SK-N-SH (cell line): ENCODE measurements around the gene TULP3. TPM values are rescaled to one million over a fixed set of nuclear protein-coding genes. Genes with fewer than 3 reads are reported as not detected.

Experiments
- CTCF ChIA-PET: fragments of 300-600, 350-600 bp; formaldehyde crosslinking; extraction: SDS; loops from one replicate; lab custom pipeline; 2021; lab: Yijun Ruan, JAX
- POLR2A ChIA-PET: fragments of 350-600 bp; sonication (Branson Sonifier 250); formaldehyde crosslinking; extraction: SDS; loops from one replicate; lab custom pipeline; 2020; ENCODE audit warnings: antibody characterized with exemption, inconsistent platforms; lab: Yijun Ruan, JAX
- DNase-seq: peaks from one replicate; pipeline ENCODE4 v3.0.0; 2012
- H2AFZ ChIP-seq: fragments of 200-600 bp; sonication (generic); 2 replicates; pipeline ENCODE4 v1.8.1; 2016; ENCODE audit warnings: antibody characterized with exemption, mild to moderate bottlenecking, low read depth
- H3F3A ChIP-seq: fragments of 200-600 bp; sonication (generic); replicated peaks from 2 replicates; pipeline ENCODE3; 2016; ENCODE audit warnings: antibody characterized with exemption, mild to moderate bottlenecking; ENCODE audit not compliant: insufficient read depth
- H3K27ac ChIP-seq, 2 experiments: fragments of 200-500 bp in 1 of 2; fragments of 200-600 bp in 1 of 2; sonication (Bioruptor generic) in 1 of 2; sonication (generic), shearing (Covaris generic) in 1 of 2; 2 replicates each; pipeline versions ENCODE4 v1.5.1 to v1.6.1; 2014 to 2016; ENCODE audit warnings: low read depth in 2 of 2, inconsistent platforms in 1 of 2, low read length in 1 of 2, mild to moderate bottlenecking in 1 of 2, mixed read lengths in 1 of 2
- H3K27me3 ChIP-seq: fragments of 200-600 bp; sonication (generic), shearing (Covaris generic); 2 replicates; pipeline ENCODE4 v1.6.1; 2016; ENCODE audit warnings: mixed run types; ENCODE audit not compliant: insufficient read depth
- H3K36me3 ChIP-seq, 2 experiments: fragments of 200-500 bp in 1 of 2; fragments of 200-600 bp in 1 of 2; sonication (Bioruptor generic) in 1 of 2; sonication (generic) in 1 of 2; replicated peaks in 1 of 2; 2 replicates each; pipeline versions ENCODE3 to v1.5.1; 2014 to 2016; ENCODE audit warnings: low read length in 1 of 2, mild to moderate bottlenecking in 1 of 2; ENCODE audit not compliant: insufficient read depth in 2 of 2, control insufficient read depth in 1 of 2
- H3K4me1 ChIP-seq, 2 experiments: fragments of 200-500 bp in 1 of 2; fragments of 200-600 bp in 1 of 2; sonication (Bioruptor generic) in 1 of 2; sonication (generic), shearing (Covaris generic) in 1 of 2; 2 replicates each; pipeline versions ENCODE4 v1.5.1 to v1.6.1; 2014 to 2016; ENCODE audit warnings: low read depth in 1 of 2, low read length in 1 of 2, mixed run types in 1 of 2; ENCODE audit not compliant: insufficient read depth in 2 of 2, control insufficient read depth in 1 of 2
- H3K4me2 ChIP-seq: fragments of 200-600 bp; sonication (generic), shearing (Covaris generic); 2 replicates; pipeline ENCODE4 v1.6.1; 2017; ENCODE audit warnings: mixed run types
- H3K4me3 ChIP-seq, 2 experiments: fragments of 200-500 bp in 1 of 2; fragments of 200-600 bp in 1 of 2; sonication (Bioruptor generic) in 1 of 2; sonication (generic), shearing (Covaris generic) in 1 of 2; 2 replicates each; pipeline versions ENCODE4 v1.5.1 to v1.8.1; 2014 to 2016; ENCODE audit warnings: low read depth in 2 of 2, inconsistent platforms in 1 of 2, low read length in 1 of 2, mild to moderate bottlenecking in 1 of 2, mixed read lengths in 1 of 2, moderate library complexity in 1 of 2
- H3K79me2 ChIP-seq: fragments of 200-600 bp; sonication (generic); 2 replicates; pipeline ENCODE4 v1.8.1; 2017; ENCODE audit warnings: mild to moderate bottlenecking; ENCODE audit not compliant: insufficient read depth
- H3K9ac ChIP-seq: fragments of 200-600 bp; sonication (generic); 2 replicates; pipeline ENCODE4 v1.6.1; 2017; ENCODE audit warnings: mixed run types
- H3K9me2 ChIP-seq: fragments of 200-600 bp; sonication (generic); 2 replicates; pipeline ENCODE4 v1.6.1; 2017; ENCODE audit warnings: mixed run types
- H3K9me3 ChIP-seq: fragments of 200-600 bp; sonication (generic); 2 replicates; pipeline ENCODE4 v1.6.1; 2017; ENCODE audit warnings: mixed run types, mild to moderate bottlenecking, moderate library complexity
- H4K20me1 ChIP-seq: fragments of 200-600 bp; sonication (generic); 2 replicates; pipeline ENCODE4 v1.6.1; 2017; ENCODE audit warnings: mild to moderate bottlenecking, mixed run types; ENCODE audit not compliant: insufficient read depth
- CHD2 ChIP-seq: fragments of 150-350 bp; IDR thresholded peaks from 2 replicates; pipeline ENCODE4 v1.6.1; 2018; ENCODE audit warnings: low read length; ENCODE audit not compliant: partially characterized antibody
- EP300 ChIP-seq, 2 experiments: IDR thresholded peaks; 2 replicates each; pipeline versions ENCODE4 v1.4.0 to v1.6.1; 2012; ENCODE audit warnings: borderline replicate concordance in 1 of 2, low read depth in 1 of 2, low read length in 1 of 2
- FOSL2 ChIP-seq: IDR thresholded peaks from 2 replicates; pipeline ENCODE4 v1.4.0; 2012; ENCODE audit warnings: low read depth, mild to moderate bottlenecking, moderate library complexity, borderline replicate concordance
- GABPA ChIP-seq: IDR thresholded peaks from 2 replicates; pipeline ENCODE4 v1.4.0; 2012; ENCODE audit warnings: low read depth, mild to moderate bottlenecking
- JUND ChIP-seq: IDR thresholded peaks from 2 replicates; pipeline ENCODE4 v1.4.0; 2012
- MEF2A ChIP-seq: IDR thresholded peaks from 2 replicates; pipeline ENCODE4 v1.4.0; 2012; ENCODE audit warnings: low read depth, borderline replicate concordance
- MXI1 ChIP-seq: IDR thresholded peaks from 2 replicates; pipeline ENCODE4 v1.6.1; 2012; ENCODE audit warnings: mild to moderate bottlenecking, low read depth, low read length, improper control_type of control experiment
- NRF1 ChIP-seq: IDR thresholded peaks from 2 replicates; pipeline ENCODE4 v1.6.1; 2012; ENCODE audit warnings: low read depth, mild to moderate bottlenecking, low read length
- REST ChIP-seq: IDR thresholded peaks from 2 replicates; pipeline ENCODE4 v1.6.1; 2012; ENCODE audit warnings: mild to moderate bottlenecking, low read depth, low read length, moderate library complexity
- RFX5 ChIP-seq: IDR thresholded peaks from 2 replicates; pipeline ENCODE4 v1.6.1; 2012; ENCODE audit warnings: mild to moderate bottlenecking, improper control_type of control experiment, low read length
- SIN3A ChIP-seq: IDR thresholded peaks from 2 replicates; pipeline ENCODE4 v1.6.1; 2012; ENCODE audit warnings: low read depth, mild to moderate bottlenecking, low read length, moderate library complexity, borderline replicate concordance
- TAF1 ChIP-seq: IDR thresholded peaks from 2 replicates; pipeline ENCODE4 v1.6.1; 2012; ENCODE audit warnings: low read depth, mild to moderate bottlenecking, low read length, moderate library complexity, borderline replicate concordance
- TEAD4 ChIP-seq: IDR thresholded peaks from 2 replicates; pipeline ENCODE4 v1.4.0; 2012; ENCODE audit warnings: mild to moderate bottlenecking, borderline replicate concordance; ENCODE audit not compliant: insufficient read depth
- WGBS: methylation state at CpG from one replicate; pipeline ENCODE4 v1.1.6; 2017; ENCODE audit warnings: low lambda C conversion rate; 5-methylcytosine and 5-hydroxymethylcytosine counted together
- polyA plus RNA-seq, 3 experiments: library from polyadenylated mRNA; depleted of rRNA; stranded (reverse); fragments of >200 nt; gene quantifications; 2 replicates each; pipeline ENCODE4 v1.2.3, GENCODE V29; 2012
- TF ChIP-seq, protein P1 (sequence below): IDR thresholded peaks from 2 replicates; pipeline ENCODE4 v1.4.0; 2012; ENCODE audit warnings: low read depth
- TF ChIP-seq, protein P2 (sequence below): IDR thresholded peaks from 2 replicates; pipeline ENCODE4 v1.4.0; 2012; ENCODE audit warnings: low read depth, borderline replicate concordance

Gene TULP3
- polyA plus RNA-seq, 1 of the 3 experiments (the other 2 are of a cell fraction) = 22.6 TPM

DNA sequence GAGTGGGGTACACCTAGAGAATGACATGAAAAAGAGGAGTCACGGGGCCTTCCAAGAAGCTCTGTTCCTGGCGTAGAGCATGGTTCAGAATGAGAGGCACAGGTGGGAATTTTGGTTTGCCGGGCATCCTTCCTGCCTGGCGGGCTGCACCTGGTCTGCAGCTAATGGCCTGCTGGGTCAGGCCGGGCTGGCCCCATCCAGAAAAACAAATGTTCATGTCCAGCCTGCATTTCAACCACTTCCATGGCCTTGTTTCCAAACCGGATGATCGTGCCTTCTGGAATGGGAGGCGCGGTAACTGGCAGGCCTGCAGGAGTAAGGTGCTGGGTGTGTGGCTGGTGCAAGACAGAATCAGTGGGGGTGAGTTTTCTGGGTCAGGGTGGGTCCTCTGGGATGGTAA, 82.9 kb downstream of the TULP3 start:
- Histone ChIP-seq H3K9me3 (no peaks in the 10 kb centered on the region), H3F3A (peaks cover 3% of the 10 kb centered on the region), H3K79me2 (peaks cover 27% of the 10 kb centered on the region; the same call in 1 of the 2 replicates), H3K27me3 (no peaks in the 10 kb centered on the region), H3K9me2 (no peaks in the 10 kb centered on the region), H3K36me3 (no peaks in the 10 kb centered on the region), H2AFZ (no peak overlapping the region), H3K4me3 (no peak overlapping the region), H4K20me1 (0 out of 2 replicates have a peak, but pooled peaks cover 8% of the 10 kb centered on the region), H3K4me2 (no peak overlapping the region), H3K27ac (no peak overlapping the region), H3K4me1 (peaks cover 0 to 9% of the 10 kb centered on the region in 2 experiments; a peak in 1 of 4 replicates), H3K9ac (no peak overlapping the region)
- 93% methylated on average over 5 of the region's 9 CpGs for WGBS
- DNase-seq = no peak
- ChIA-PET CTCF (interaction anchor here (0.9 to 1.7 kb wide), 5 partner anchors 13 to 89 kb away, joined by 3 to 5 read pairs (median 3); no protein-coding TSS in a partner anchor), POLR2A (no interaction called here)
- TF ChIP-seq JUND = no peak
- TF ChIP-seq SIN3A = no peak
- no peak for TF ChIP-seq CHD2
- no peak for TF ChIP-seq MXI1
- no peak for TF ChIP-seq MEF2A
- TF ChIP-seq, protein P1, sequence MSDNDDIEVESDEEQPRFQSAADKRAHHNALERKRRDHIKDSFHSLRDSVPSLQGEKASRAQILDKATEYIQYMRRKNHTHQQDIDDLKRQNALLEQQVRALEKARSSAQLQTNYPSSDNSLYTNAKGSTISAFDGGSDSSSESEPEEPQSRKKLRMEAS = no peak
- no peak for TF ChIP-seq NRF1
- TF ChIP-seq TEAD4 = no peak

GRCh38 chr12:2974560-2974971, 83.9 kb downstream of the TULP3 start:
- Histone ChIP-seq H3K4me3 (no peak overlapping the region), H3K9ac (no peak overlapping the region), H3K36me3 (no peaks in the 10 kb centered on the region), H3K27ac (no peak overlapping the region), H3K9me2 (no peaks in the 10 kb centered on the region), H3F3A (peaks cover 3% of the 10 kb centered on the region), H3K4me2 (0 out of 2 replicates have a peak overlapping the region, but pooled peaks have one; percentile 19), H4K20me1 (0 out of 2 replicates have a peak, but pooled peaks cover 8% of the 10 kb centered on the region), H3K9me3 (no peaks in the 10 kb centered on the region), H2AFZ (no peak overlapping the region), H3K79me2 (peaks cover 21% of the 10 kb centered on the region; the same call in 1 of the 2 replicates), H3K4me1 (peaks cover 0 to 9% of the 10 kb centered on the region in 2 experiments; a peak in 1 of 4 replicates), H3K27me3 (no peaks in the 10 kb centered on the region)
- 88% methylated on average over 8 of the region's 10 CpGs for WGBS
- POLR2A ChIA-PET = no interaction called here
- no peak for TF ChIP-seq GABPA
- no peak for TF ChIP-seq MXI1
- CTCF ChIA-PET = interaction anchor here (1.2 to 1.7 kb wide), 3 partner anchors 14 to 90 kb away, joined by 3 to 5 read pairs (median 4); no protein-coding TSS in a partner anchor
- DNase-seq = no peak

- no peaks in the 10 kb centered on the region for H3K9me3 ChIP-seq
- H3F3A ChIP-seq = peaks cover 3% of the 10 kb centered on the region
- peaks cover 18% of the 10 kb centered on the region; the same call in 1 of the 2 replicates for H3K79me2 ChIP-seq
- 93% methylated on average over 2 of the region's 6 CpGs for WGBS
- no peak overlapping the region for H3K4me2 ChIP-seq
- H3K9ac ChIP-seq = no peak overlapping the region
- H3K9me2 ChIP-seq = no peaks in the 10 kb centered on the region
- H3K36me3 ChIP-seq = no peaks in the 10 kb centered on the region
- H2AFZ ChIP-seq = no peak overlapping the region
- no peak overlapping the region for H3K4me3 ChIP-seq
- H3K4me1 ChIP-seq = peaks cover 0 to 9% of the 10 kb centered on the region in 2 experiments; a peak in 1 of 4 replicates
- ChIA-PET POLR2A (no interaction called here), CTCF (interaction anchor here (1.2 to 2.0 kb wide), 4 partner anchors 19 to 73 kb away, joined by 3 to 9 read pairs (median 5); no protein-coding TSS in a partner anchor)
- no peak overlapping the region; a peak in 1 of 4 replicates for H3K27ac ChIP-seq
- peak; percentile 75 for DNase-seq
- 0 out of 2 replicates have a peak, but pooled peaks cover 8% of the 10 kb centered on the region for H4K20me1 ChIP-seq
- H3K27me3 ChIP-seq = no peaks in the 10 kb centered on the region
- no peak for TF ChIP-seq REST
- no peak for TF ChIP-seq MEF2A
- TF ChIP-seq RFX5 = no peak
- TF ChIP-seq JUND = no peak
- TF ChIP-seq FOSL2 = no peak
- no peak for TF ChIP-seq EP300 (IDR thresholded peaks at IDR 0.05; ENCODE audit: borderline replicate concordance in 1 of 2, low read depth in 1 of 2, low read length in 1 of 2)
- no peak for TF ChIP-seq TAF1
- TF ChIP-seq, protein P2, sequence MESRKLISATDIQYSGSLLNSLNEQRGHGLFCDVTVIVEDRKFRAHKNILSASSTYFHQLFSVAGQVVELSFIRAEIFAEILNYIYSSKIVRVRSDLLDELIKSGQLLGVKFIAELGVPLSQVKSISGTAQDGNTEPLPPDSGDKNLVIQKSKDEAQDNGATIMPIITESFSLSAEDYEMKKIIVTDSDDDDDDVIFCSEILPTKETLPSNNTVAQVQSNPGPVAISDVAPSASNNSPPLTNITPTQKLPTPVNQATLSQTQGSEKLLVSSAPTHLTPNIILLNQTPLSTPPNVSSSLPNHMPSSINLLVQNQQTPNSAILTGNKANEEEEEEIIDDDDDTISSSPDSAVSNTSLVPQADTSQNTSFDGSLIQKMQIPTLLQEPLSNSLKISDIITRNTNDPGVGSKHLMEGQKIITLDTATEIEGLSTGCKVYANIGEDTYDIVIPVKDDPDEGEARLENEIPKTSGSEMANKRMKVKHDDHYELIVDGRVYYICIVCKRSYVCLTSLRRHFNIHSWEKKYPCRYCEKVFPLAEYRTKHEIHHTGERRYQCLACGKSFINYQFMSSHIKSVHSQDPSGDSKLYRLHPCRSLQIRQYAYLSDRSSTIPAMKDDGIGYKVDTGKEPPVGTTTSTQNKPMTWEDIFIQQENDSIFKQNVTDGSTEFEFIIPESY = no peak
These were observed 85.9 kb downstream of the TULP3 start for GRCh38 chr12:2976581-2976996.
